GM18907 (cell line): ENCODE data around the gene CCDC15.

Experiments
- ATAC-seq: cut with Tn5 transposase; IDR thresholded peaks from one replicate; pipeline ENCODE4 v1.9.1; 2021; ENCODE audit warnings: mild to moderate bottlenecking, moderate library complexity; ENCODE audit not compliant: unreplicated experiment

Gene CCDC15

GRCh38 chr11:125063429-125064043 is 109.5 kb downstream of the CCDC15 start:
- ATAC-seq, result peak; percentile 42

- ATAC-seq, result no peak
These were observed 110.1 kb downstream of the CCDC15 start for GRCh38 chr11:125064070-125064469.

- no peak for ATAC-seq
These were observed 114.4 kb downstream of the CCDC15 start for GRCh38 chr11:125068368-125068767.

GRCh38 chr11:125069008-125069407 is 115.0 kb downstream of the CCDC15 start:
- no peak for ATAC-seq

- ATAC-seq, result no peak
These were observed 115.8 kb downstream of the CCDC15 start for GRCh38 chr11:125069796-125070195.

- ATAC-seq, result peak; percentile 79
These were observed 116.8 kb downstream of the CCDC15 start for GRCh38 chr11:125070699-125071254.

GRCh38 chr11:125071435-125071834 is 117.4 kb downstream of the CCDC15 start:
- ATAC-seq, result no peak

- no peak for ATAC-seq
These were observed 117.8 kb downstream of the CCDC15 start for GRCh38 chr11:125071846-125072217.

GRCh38 chr11:125072218-125072960 is 118.4 kb downstream of the CCDC15 start:
- peak; percentile 79 for ATAC-seq

- no peak for ATAC-seq
These were observed 119.1 kb downstream of the CCDC15 start for GRCh38 chr11:125072961-125073590.

- ATAC-seq, result no peak
These were observed 119.8 kb downstream of the CCDC15 start for GRCh38 chr11:125073616-125074483.

- ATAC-seq, result no peak
These were observed 120.7 kb downstream of the CCDC15 start for GRCh38 chr11:125074511-125075241.

GRCh38 chr11:125075242-125075625 is 121.2 kb downstream of the CCDC15 start:
- no peak for ATAC-seq

- no peak for ATAC-seq
These were observed 121.9 kb downstream of the CCDC15 start for GRCh38 chr11:125075900-125076317.

- no peak for ATAC-seq
These were observed 122.5 kb downstream of the CCDC15 start for GRCh38 chr11:125076378-125076945.

- no peak for ATAC-seq
These were observed 124.0 kb downstream of the CCDC15 start for GRCh38 chr11:125078016-125078415.

GRCh38 chr11:125078516-125079140 is 124.6 kb downstream of the CCDC15 start:
- no peak for ATAC-seq

GRCh38 chr11:125079151-125079877 is 125.3 kb downstream of the CCDC15 start:
- no peak for ATAC-seq
